Panc1 (cell line): ENCODE data around the gene FBXL17. TPM values are rescaled to one million over a fixed set of nuclear protein-coding genes. Genes with fewer than 3 reads are reported as not detected.

Source experiments
- ATAC-seq: fragments of 200-7000 bp; cut with Tn5 transposase; 2 replicates; pipeline ENCODE4 v1.9.1; 2020; ENCODE audit warnings: mild to moderate bottlenecking, moderate library complexity
- BruUV-seq: library from RNA; stranded (reverse); fragments of 400-500 nt; replicated peaks from 2 replicates; lab custom pipeline; 2021; lab: Mats Ljungman, UMichigan
- CTCF ChIA-PET: fragments of 300-600 bp; sonication (Branson Sonifier 250); formaldehyde crosslinking; loops from one replicate; lab custom pipeline; 2022; ENCODE audit warnings: antibody characterized with exemption; lab: Charles Lee
- POLR2A ChIA-PET: fragments of 300-600 bp; sonication (Branson Sonifier 250); formaldehyde crosslinking; loops from one replicate; lab custom pipeline; 2022; ENCODE audit warnings: antibody characterized with exemption; lab: Charles Lee
- DNase-seq: peaks from one replicate; pipeline ENCODE4 v3.0.0-alpha.2; 2010; ENCODE audit warnings: low read depth, low spot score
- H3K27ac ChIP-seq: 2 replicates; pipeline ENCODE4 v1.5.1; 2011; ENCODE audit warnings: mild to moderate bottlenecking, low read length, inconsistent platforms
- H3K27me3 ChIP-seq: fragments of 200-500 bp; sonication (Bioruptor generic); 2 replicates; pipeline ENCODE4 v1.6.0; 2014; ENCODE audit warnings: low read length, inconsistent platforms; ENCODE audit not compliant: control insufficient read depth, insufficient read depth
- H3K36me3 ChIP-seq: fragments of 200-500 bp; sonication (Bioruptor generic); 2 replicates; pipeline ENCODE4 v1.5.1; 2014; ENCODE audit warnings: inconsistent platforms, mild to moderate bottlenecking, low read length, moderate library complexity; ENCODE audit not compliant: control insufficient read depth, insufficient read depth
- H3K4me1 ChIP-seq: 2 replicates; pipeline ENCODE4 v1.5.1; 2011; ENCODE audit warnings: inconsistent platforms, mild to moderate bottlenecking, low read length, moderate library complexity; ENCODE audit not compliant: control insufficient read depth, insufficient read depth
- H3K4me3 ChIP-seq, 2 experiments: 2 replicates each; pipeline ENCODE4 v1.5.1; 2011 to 2012; ENCODE audit warnings: low read depth in 2 of 2, low read length in 2 of 2, mild to moderate bottlenecking in 2 of 2, inconsistent platforms in 1 of 2, moderate library complexity in 1 of 2
- H3K9me3 ChIP-seq: fragments of 200-500 bp; sonication (Bioruptor generic); 2 replicates; pipeline ENCODE4 v1.5.1; 2014; ENCODE audit warnings: low read depth, mild to moderate bottlenecking, inconsistent platforms, low read length, moderate library complexity; ENCODE audit not compliant: control insufficient read depth, insufficient read depth
- POLR2AphosphoS5 ChIP-seq: IDR thresholded peaks from 2 replicates; pipeline ENCODE4 v1.6.1; 2012; ENCODE audit warnings: mild to moderate bottlenecking, low read depth, low read length, moderate library complexity
- SIN3A ChIP-seq: IDR thresholded peaks from 2 replicates; pipeline ENCODE4 v1.6.1; 2012; ENCODE audit warnings: low read depth, mild to moderate bottlenecking, low read length, moderate library complexity, borderline replicate concordance; ENCODE audit not compliant: insufficient read depth
- TCF7L2 ChIP-seq: IDR thresholded peaks from 2 replicates; pipeline ENCODE4 v1.6.1; 2011; ENCODE audit warnings: mild to moderate bottlenecking, low read depth, low read length, inconsistent platforms
- in situ Hi-C: cut with HindIII; loops from 2 replicates; pipeline ENCODE4 v1.10.0; 2016; ENCODE audit warnings: low sequenced_read_pairs, low pct_unique_long_range_greater_than_20kb
- intact Hi-C: fragments of 100-400 bp; cut with micrococcal nuclease; formaldehyde crosslinking; loops from one replicate; pipeline ENCODE4 v1.10.0; 2022; ENCODE audit not compliant: unreplicated experiment
- total RNA-seq: library from RNA; stranded (reverse); gene quantifications from one replicate; pipeline ENCODE4 v1.2.1, GENCODE V29; 2021; ENCODE audit not compliant: unreplicated experiment
- TF ChIP-seq, protein P1 (sequence below): fragments of 450-650 bp; IDR thresholded peaks from 2 replicates; pipeline ENCODE4 v1.5.1; 2017; ENCODE audit warnings: mild to moderate bottlenecking
- TF ChIP-seq, protein P2 (sequence below), 2 experiments: IDR thresholded peaks; 2 replicates each; pipeline ENCODE4 v1.6.1; 2011 to 2012; ENCODE audit warnings: low read depth in 2 of 2, control low read depth in 1 of 2, low read length in 1 of 2, mild to moderate bottlenecking in 1 of 2, moderate library complexity in 1 of 2; ENCODE audit not compliant: insufficient read depth in 1 of 2

FBXL17 gene
- total RNA-seq, 1 experiment from 2014 or later, result 17.4 TPM

- H3K36me3 ChIP-seq, result no peaks in the 10 kb centered on the region
- H3K4me1 ChIP-seq, result no peaks in the 10 kb centered on the region
- ATAC-seq, result no peak
- H3K9me3 ChIP-seq, result no peaks in the 10 kb centered on the region
- no TSS peak for BruUV-seq
- intact Hi-C loops, result no loop called here
- DNase-seq, result no peak
- CTCF ChIA-PET, result no interaction called here
- H3K4me3 ChIP-seq, result no peak overlapping the region
- no peaks in the 10 kb centered on the region for H3K27me3 ChIP-seq
- POLR2A ChIA-PET, result no interaction called here
- no peak for TF ChIP-seq SIN3A
- TF ChIP-seq TCF7L2, result no peak
- TF ChIP-seq, protein P1, sequence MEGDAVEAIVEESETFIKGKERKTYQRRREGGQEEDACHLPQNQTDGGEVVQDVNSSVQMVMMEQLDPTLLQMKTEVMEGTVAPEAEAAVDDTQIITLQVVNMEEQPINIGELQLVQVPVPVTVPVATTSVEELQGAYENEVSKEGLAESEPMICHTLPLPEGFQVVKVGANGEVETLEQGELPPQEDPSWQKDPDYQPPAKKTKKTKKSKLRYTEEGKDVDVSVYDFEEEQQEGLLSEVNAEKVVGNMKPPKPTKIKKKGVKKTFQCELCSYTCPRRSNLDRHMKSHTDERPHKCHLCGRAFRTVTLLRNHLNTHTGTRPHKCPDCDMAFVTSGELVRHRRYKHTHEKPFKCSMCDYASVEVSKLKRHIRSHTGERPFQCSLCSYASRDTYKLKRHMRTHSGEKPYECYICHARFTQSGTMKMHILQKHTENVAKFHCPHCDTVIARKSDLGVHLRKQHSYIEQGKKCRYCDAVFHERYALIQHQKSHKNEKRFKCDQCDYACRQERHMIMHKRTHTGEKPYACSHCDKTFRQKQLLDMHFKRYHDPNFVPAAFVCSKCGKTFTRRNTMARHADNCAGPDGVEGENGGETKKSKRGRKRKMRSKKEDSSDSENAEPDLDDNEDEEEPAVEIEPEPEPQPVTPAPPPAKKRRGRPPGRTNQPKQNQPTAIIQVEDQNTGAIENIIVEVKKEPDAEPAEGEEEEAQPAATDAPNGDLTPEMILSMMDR, result no peak
- TF ChIP-seq POLR2AphosphoS5, result no peak
- TF ChIP-seq, protein P2, sequence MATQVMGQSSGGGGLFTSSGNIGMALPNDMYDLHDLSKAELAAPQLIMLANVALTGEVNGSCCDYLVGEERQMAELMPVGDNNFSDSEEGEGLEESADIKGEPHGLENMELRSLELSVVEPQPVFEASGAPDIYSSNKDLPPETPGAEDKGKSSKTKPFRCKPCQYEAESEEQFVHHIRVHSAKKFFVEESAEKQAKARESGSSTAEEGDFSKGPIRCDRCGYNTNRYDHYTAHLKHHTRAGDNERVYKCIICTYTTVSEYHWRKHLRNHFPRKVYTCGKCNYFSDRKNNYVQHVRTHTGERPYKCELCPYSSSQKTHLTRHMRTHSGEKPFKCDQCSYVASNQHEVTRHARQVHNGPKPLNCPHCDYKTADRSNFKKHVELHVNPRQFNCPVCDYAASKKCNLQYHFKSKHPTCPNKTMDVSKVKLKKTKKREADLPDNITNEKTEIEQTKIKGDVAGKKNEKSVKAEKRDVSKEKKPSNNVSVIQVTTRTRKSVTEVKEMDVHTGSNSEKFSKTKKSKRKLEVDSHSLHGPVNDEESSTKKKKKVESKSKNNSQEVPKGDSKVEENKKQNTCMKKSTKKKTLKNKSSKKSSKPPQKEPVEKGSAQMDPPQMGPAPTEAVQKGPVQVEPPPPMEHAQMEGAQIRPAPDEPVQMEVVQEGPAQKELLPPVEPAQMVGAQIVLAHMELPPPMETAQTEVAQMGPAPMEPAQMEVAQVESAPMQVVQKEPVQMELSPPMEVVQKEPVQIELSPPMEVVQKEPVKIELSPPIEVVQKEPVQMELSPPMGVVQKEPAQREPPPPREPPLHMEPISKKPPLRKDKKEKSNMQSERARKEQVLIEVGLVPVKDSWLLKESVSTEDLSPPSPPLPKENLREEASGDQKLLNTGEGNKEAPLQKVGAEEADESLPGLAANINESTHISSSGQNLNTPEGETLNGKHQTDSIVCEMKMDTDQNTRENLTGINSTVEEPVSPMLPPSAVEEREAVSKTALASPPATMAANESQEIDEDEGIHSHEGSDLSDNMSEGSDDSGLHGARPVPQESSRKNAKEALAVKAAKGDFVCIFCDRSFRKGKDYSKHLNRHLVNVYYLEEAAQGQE (IDR thresholded peaks at IDR 0.05; ENCODE audit: insufficient read depth in 1 of 2, low read depth in 2 of 2, low read length in 1 of 2), result no peak
- no peak overlapping the region for H3K27ac ChIP-seq
- in situ Hi-C loops, result no loop called here
Observed at GRCh38 chr5:108141676-108142075, 240.2 kb downstream of the FBXL17 start.

- H3K27me3 ChIP-seq, result no peaks in the 10 kb centered on the region
- TF ChIP-seq, protein P1, result no peak
- TF ChIP-seq TCF7L2 (no peak), SIN3A (no peak), POLR2AphosphoS5 (no peak)
- TF ChIP-seq, protein P2 (IDR thresholded peaks at IDR 0.05; ENCODE audit: insufficient read depth in 1 of 2, low read depth in 2 of 2, low read length in 1 of 2), result no peak
- ChIA-PET CTCF (interaction anchor here (0.7 kb wide), 1 partner anchor 128 kb away, joined by 3 read pairs; no protein-coding TSS in a partner anchor), POLR2A (no interaction called here)
- intact Hi-C loops, result no loop called here
- no TSS peak for BruUV-seq
- no peak overlapping the region for H3K27ac ChIP-seq
- H3K4me1 ChIP-seq, result no peaks in the 10 kb centered on the region
- no peak overlapping the region for H3K4me3 ChIP-seq
- H3K36me3 ChIP-seq, result no peaks in the 10 kb centered on the region
- ATAC-seq (no peak), DNase-seq (no peak)
- in situ Hi-C loops, result no loop called here
- H3K9me3 ChIP-seq, result no peaks in the 10 kb centered on the region
Observed at GRCh38 chr5:108136493-108136892, 245.4 kb downstream of the FBXL17 start.
